GM23248 (cell line): ENCODE data around the gene ATP6V1G3.

ENCODE experiments used
- EZH2 ChIP-seq: fragments of 200-600 bp; sonication (generic); IDR thresholded peaks from 2 replicates; pipeline ENCODE4 v1.6.1; 2018; ENCODE audit warnings: antibody characterized with exemption, mild to moderate bottlenecking; ENCODE audit not compliant: insufficient read depth, poor library complexity, severe bottlenecking
- EZH2phosphoT487 ChIP-seq: fragments of 200-600 bp; sonication (generic); IDR thresholded peaks from 2 replicates; pipeline ENCODE4 v1.6.1; 2018; ENCODE audit warnings: antibody characterized with exemption, moderate library complexity, mild to moderate bottlenecking, low read depth; ENCODE audit not compliant: insufficient read depth

DNA sequence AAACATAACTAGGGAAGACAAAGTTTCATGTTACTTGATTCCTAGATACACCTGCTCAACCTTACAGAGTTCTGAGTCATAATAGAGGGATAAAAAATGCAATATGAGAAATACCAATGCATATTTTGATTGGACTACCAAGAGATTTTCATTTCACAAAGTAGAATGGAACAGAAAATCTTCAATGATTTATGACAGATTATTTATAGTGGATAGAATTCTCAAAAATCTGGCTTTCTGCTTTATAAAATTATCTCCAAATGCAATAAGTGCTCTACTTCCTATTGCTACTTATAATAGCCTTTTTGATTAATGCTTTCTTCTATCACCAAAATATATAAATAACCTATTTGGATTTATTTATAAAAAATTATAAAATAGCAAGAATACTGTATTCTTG is 18.9 kb upstream of the ATP6V1G3 start:
- TF ChIP-seq EZH2phosphoT487 (no peak), EZH2 (no peak)
